PFSK-1 (cell line): ENCODE data around the gene PLXNA3.

Source experiments
- FOXP2 ChIP-seq: optimal IDR thresholded peaks from 2 replicates; pipeline ENCODE3; 2011; ENCODE audit warnings: borderline replicate concordance, control low read depth, inconsistent platforms; ENCODE audit not compliant: insufficient read depth; ENCODE audit errors: extremely low read length, extremely low read depth
- POLR2AphosphoS5 ChIP-seq: IDR thresholded peaks from 2 replicates; pipeline ENCODE4 v1.6.1; 2012; ENCODE audit warnings: low read depth, mild to moderate bottlenecking, control low read depth, low read length, moderate library complexity
- REST ChIP-seq, 2 experiments: IDR thresholded peaks; 2 replicates each; pipeline versions ENCODE4 v1.6.1 to v1.8.0; 2011 to 2012; ENCODE audit warnings: low read depth in 2 of 2, low read length in 2 of 2, control low read depth in 1 of 2, inconsistent platforms in 1 of 2, mild to moderate bottlenecking in 1 of 2, moderate library complexity in 1 of 2; ENCODE audit not compliant: insufficient read depth in 1 of 2
- SIN3A ChIP-seq: IDR thresholded peaks from 2 replicates; pipeline ENCODE4 v1.6.1; 2012; ENCODE audit warnings: mild to moderate bottlenecking, low read length, moderate library complexity, borderline replicate concordance; ENCODE audit not compliant: insufficient read depth
- TAF1 ChIP-seq: IDR thresholded peaks from 2 replicates; pipeline ENCODE4 v1.6.1; 2012; ENCODE audit warnings: low read length, control low read depth, borderline replicate concordance; ENCODE audit not compliant: insufficient read depth

- TF ChIP-seq TAF1 (no peak), POLR2AphosphoS5 (no peak), REST (IDR thresholded peaks at IDR 0.05; ENCODE audit: insufficient read depth in 1 of 2, low read depth in 2 of 2, low read length in 2 of 2) (no peak), SIN3A (no peak), FOXP2 (no peak)
Measured at GRCh38 chrX:154459832-154460231, 1.8 kb downstream of the PLXNA3 start.
